ENCODE results near the gene KRTAP5-1. TPM values are rescaled to one million over a fixed set of nuclear protein-coding genes. Genes with fewer than 3 reads are reported as not detected.

The KRTAP5-1 gene
- total RNA-seq, 1 donor from 2014 or later, result not detected

GRCh38 chr11:1569251-1569780, 15.8 kb downstream of the KRTAP5-1 start:
- H3K27me3 ChIP-seq, result no peaks in the 10 kb centered on the region
- intact Hi-C loops (cut with DNase I), result no loop called here
- TF ChIP-seq POLR2A (IDR thresholded peaks at IDR 0.05), result no peak
- no peak for TF ChIP-seq CTCF (IDR thresholded peaks at IDR 0.05)
- TF ChIP-seq POLR2AphosphoS5 (IDR thresholded peaks at IDR 0.05; ENCODE audit: insufficient read depth in 1 of 2, low read depth in 1 of 2), result no peak
- DNase-seq (ENCODE audit: extremely low spot score in 2 of 2), result no peak
- H3K4me1 ChIP-seq, result peaks cover 44% of the 10 kb centered on the region
- no peak overlapping the region for H3K4me3 ChIP-seq
- H3K9me3 ChIP-seq, result no peaks in the 10 kb centered on the region
- H3K36me3 ChIP-seq, result no peaks in the 10 kb centered on the region
- no peak overlapping the region for H3K27ac ChIP-seq

- Histone ChIP-seq H3K36me3 (no peaks in the 10 kb centered on the region), H3K4me3 (no peak overlapping the region), H3K27me3 (no peaks in the 10 kb centered on the region), H3K27ac (no peak overlapping the region), H3K4me1 (peaks cover 41% of the 10 kb centered on the region), H3K9me3 (no peaks in the 10 kb centered on the region)
- no peak for DNase-seq (ENCODE audit: extremely low spot score in 2 of 2)
- intact Hi-C loops (cut with DNase I), result no loop called here
- TF ChIP-seq POLR2AphosphoS5 (IDR thresholded peaks at IDR 0.05; ENCODE audit: insufficient read depth in 1 of 2, low read depth in 1 of 2) (no peak), POLR2A (IDR thresholded peaks at IDR 0.05) (no peak), CTCF (IDR thresholded peaks at IDR 0.05) (no peak)
These were observed 16.6 kb downstream of the KRTAP5-1 start for GRCh38 chr11:1568441-1568911.

- Histone ChIP-seq H3K27ac (no peak overlapping the region), H3K36me3 (no peaks in the 10 kb centered on the region), H3K4me3 (no peak overlapping the region), H3K9me3 (no peaks in the 10 kb centered on the region), H3K4me1 (peaks cover 33% of the 10 kb centered on the region), H3K27me3 (no peaks in the 10 kb centered on the region)
- DNase-seq (ENCODE audit: extremely low spot score in 2 of 2), result no peak
- TF ChIP-seq POLR2A (IDR thresholded peaks at IDR 0.05) (no peak), POLR2AphosphoS5 (IDR thresholded peaks at IDR 0.05; ENCODE audit: insufficient read depth in 1 of 2, low read depth in 1 of 2) (no peak), CTCF (IDR thresholded peaks at IDR 0.05) (no peak)
- intact Hi-C loops (cut with DNase I), result no loop called here
These were observed 17.4 kb downstream of the KRTAP5-1 start for GRCh38 chr11:1567721-1568100.

DNA sequence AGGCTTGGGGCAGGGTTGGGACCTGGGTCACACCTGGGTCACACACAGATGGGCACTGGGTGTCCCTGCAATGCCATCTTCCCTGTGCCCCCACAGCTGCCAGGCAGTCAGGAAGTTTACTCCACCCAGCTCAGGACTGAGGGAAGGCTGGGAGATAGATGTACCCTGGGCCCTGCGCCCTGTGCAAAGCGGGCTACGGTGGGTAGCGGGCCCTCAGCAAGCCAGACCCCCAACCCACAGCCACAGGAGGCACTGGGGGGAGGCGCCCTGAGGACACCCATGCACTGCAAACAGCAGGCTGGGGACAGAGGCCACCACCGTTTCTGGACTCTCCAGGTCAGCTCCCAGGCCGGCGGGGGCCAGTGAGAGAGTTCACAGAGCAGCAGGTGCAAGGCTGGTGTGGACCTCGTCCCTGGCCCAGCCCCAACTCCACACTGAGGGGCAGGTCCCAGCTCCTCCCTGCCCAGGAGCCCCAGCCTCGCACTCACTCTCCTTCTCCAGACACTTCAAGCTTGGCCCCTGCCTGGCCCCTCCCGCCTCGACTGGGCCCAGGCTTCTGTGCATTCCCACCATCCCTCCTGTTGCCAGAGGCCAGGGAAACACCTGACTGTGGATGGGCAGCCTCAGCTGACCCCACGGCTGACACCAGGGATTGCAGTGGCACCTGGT, 17.9 kb downstream of the KRTAP5-1 start:
- Histone ChIP-seq H3K4me3 (no peak overlapping the region), H3K27me3 (no peaks in the 10 kb centered on the region), H3K4me1 (peaks cover 28% of the 10 kb centered on the region), H3K9me3 (no peaks in the 10 kb centered on the region), H3K27ac (no peak overlapping the region), H3K36me3 (no peaks in the 10 kb centered on the region)
- intact Hi-C loops (cut with DNase I), result no loop called here
- DNase-seq (ENCODE audit: extremely low spot score in 2 of 2), result no peak
- no peak for TF ChIP-seq POLR2A (IDR thresholded peaks at IDR 0.05)
- TF ChIP-seq POLR2AphosphoS5 (IDR thresholded peaks at IDR 0.05; ENCODE audit: insufficient read depth in 1 of 2, low read depth in 1 of 2), result no peak
- TF ChIP-seq CTCF (IDR thresholded peaks at IDR 0.05), result no peak

GRCh38 chr11:1566381-1567051, 18.6 kb downstream of the KRTAP5-1 start:
- peaks cover 28% of the 10 kb centered on the region for H3K4me1 ChIP-seq
- H3K27ac ChIP-seq, result no peak overlapping the region

More at GRCh38 chr11:1566381-1567051, 18.6 kb downstream of the KRTAP5-1 start:
- intact Hi-C loops (cut with DNase I), result no loop called here
- H3K4me3 ChIP-seq, result no peak overlapping the region
- DNase-seq (ENCODE audit: extremely low spot score in 2 of 2), result no peak
- H3K27me3 ChIP-seq, result no peaks in the 10 kb centered on the region
- no peak for TF ChIP-seq POLR2A (IDR thresholded peaks at IDR 0.05)
- no peak for TF ChIP-seq CTCF (IDR thresholded peaks at IDR 0.05)
- TF ChIP-seq POLR2AphosphoS5 (IDR thresholded peaks at IDR 0.05; ENCODE audit: insufficient read depth in 1 of 2, low read depth in 1 of 2), result no peak
- no peaks in the 10 kb centered on the region for H3K9me3 ChIP-seq
- H3K36me3 ChIP-seq, result no peaks in the 10 kb centered on the region
